ENCODE measurements around the gene ATRX.
"Not testable (repeated sequence)": the region's sequence is repeated elsewhere in the genome, so short reads cannot be mapped to it uniquely, and the experiment has no call there.

DNA sequence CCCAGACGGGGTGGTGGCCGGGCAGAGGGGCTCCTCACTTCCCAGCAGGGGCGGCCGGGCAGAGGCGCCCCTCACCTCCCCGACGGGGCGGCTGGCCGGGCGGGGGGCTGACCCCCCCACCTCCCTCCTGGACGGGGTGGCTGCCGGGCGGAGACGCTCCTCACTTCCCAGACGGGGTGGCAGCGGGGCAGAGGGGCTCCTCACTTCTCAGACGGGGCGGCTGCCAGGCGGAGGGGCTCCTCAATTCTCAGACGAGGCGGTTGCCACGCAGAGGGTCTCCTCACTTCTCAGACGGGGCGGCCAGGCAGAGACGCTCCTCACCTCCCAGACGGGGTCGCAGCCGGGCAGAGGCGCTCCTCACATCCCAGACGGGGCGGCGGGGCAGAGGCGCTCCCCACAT is 19.8 kb downstream of the ATRX start:
- TF ChIP-seq, protein P1, sequence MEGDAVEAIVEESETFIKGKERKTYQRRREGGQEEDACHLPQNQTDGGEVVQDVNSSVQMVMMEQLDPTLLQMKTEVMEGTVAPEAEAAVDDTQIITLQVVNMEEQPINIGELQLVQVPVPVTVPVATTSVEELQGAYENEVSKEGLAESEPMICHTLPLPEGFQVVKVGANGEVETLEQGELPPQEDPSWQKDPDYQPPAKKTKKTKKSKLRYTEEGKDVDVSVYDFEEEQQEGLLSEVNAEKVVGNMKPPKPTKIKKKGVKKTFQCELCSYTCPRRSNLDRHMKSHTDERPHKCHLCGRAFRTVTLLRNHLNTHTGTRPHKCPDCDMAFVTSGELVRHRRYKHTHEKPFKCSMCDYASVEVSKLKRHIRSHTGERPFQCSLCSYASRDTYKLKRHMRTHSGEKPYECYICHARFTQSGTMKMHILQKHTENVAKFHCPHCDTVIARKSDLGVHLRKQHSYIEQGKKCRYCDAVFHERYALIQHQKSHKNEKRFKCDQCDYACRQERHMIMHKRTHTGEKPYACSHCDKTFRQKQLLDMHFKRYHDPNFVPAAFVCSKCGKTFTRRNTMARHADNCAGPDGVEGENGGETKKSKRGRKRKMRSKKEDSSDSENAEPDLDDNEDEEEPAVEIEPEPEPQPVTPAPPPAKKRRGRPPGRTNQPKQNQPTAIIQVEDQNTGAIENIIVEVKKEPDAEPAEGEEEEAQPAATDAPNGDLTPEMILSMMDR (IDR thresholded peaks at IDR 0.05) = not testable (repeated sequence)
- TF ChIP-seq POLR2AphosphoS5, POLR2A (IDR thresholded peaks at IDR 0.05): not testable (repeated sequence)
